B cell (primary cell): ENCODE data around the gene UNC5B. TPM values are rescaled to one million over a fixed set of nuclear protein-coding genes. Genes with fewer than 3 reads are reported as not detected.

ENCODE experiments used
- ATAC-seq: fragments of 200-7000 bp; cut with Tn5 transposase; one replicate; pipeline ENCODE4 v1.10.0; 2021; ENCODE audit warnings: low read depth, mild to moderate bottlenecking, moderate number of reproducible peaks, moderate library complexity
- CTCF ChIA-PET: fragments of 350-600 bp; sonication (Branson Sonifier 250); formaldehyde crosslinking; loops from one replicate; lab custom pipeline; 2021; ENCODE audit warnings: antibody characterized with exemption, inconsistent platforms; lab: Charles Lee
- POLR2A ChIA-PET: fragments of 350-600 bp; sonication (Branson Sonifier 250); formaldehyde crosslinking; loops from one replicate; lab custom pipeline; 2021; ENCODE audit warnings: antibody characterized with exemption; lab: Charles Lee
- DNase-seq: peaks from one replicate; pipeline ENCODE4 v3.0.0; 2013
- H2AFZ ChIP-seq: 2 replicates; pipeline ENCODE4 v1.6.1; 2012; ENCODE audit warnings: mild to moderate bottlenecking, low read depth, low read length; ENCODE audit not compliant: insufficient read depth, poor library complexity, severe bottlenecking
- H3K27ac ChIP-seq, 2 donors: 1 replicate in 1 of 2; 2 replicates in 1 of 2; pipeline ENCODE4 v1.5.1; 2012 to 2013; ENCODE audit warnings: low read length in 2 of 2, mild to moderate bottlenecking in 2 of 2, moderate library complexity in 1 of 2
- H3K27me3 ChIP-seq, 4 experiments: fragments of 200-600 bp in 1 of 4; sonication (generic) in 1 of 4; replicated peaks in 1 of 4; 1 replicate in 2 of 4; 2 replicates in 2 of 4; pipeline versions ENCODE4 v1.6.1 to v1.7.0; 2013 to 2016; ENCODE audit warnings: low read length in 3 of 4, mild to moderate bottlenecking in 2 of 4, mixed read lengths in 1 of 4, moderate library complexity in 1 of 4; ENCODE audit not compliant: insufficient read depth in 4 of 4, control insufficient read depth in 3 of 4; ENCODE audit errors: control extremely low read depth in 1 of 4
- H3K36me3 ChIP-seq, 2 experiments: replicated peaks in 1 of 2; 1 replicate in 1 of 2; 2 replicates in 1 of 2; pipeline versions ENCODE4 v1.6.1 to v1.7.1; 2013; ENCODE audit warnings: low read length in 1 of 2; ENCODE audit not compliant: insufficient read depth in 2 of 2, control insufficient read depth in 1 of 2; ENCODE audit errors: control extremely low read depth in 1 of 2, extremely low read depth in 1 of 2
- H3K4me1 ChIP-seq, 2 donors: fragments of 200-600 bp in 1 of 2; sonication (generic) in 1 of 2; 1 replicate in 1 of 2; 2 replicates in 1 of 2; pipeline versions ENCODE4 v1.5.1 to v1.6.1; 2013 to 2017; ENCODE audit warnings: low read length in 2 of 2; ENCODE audit not compliant: control insufficient read depth in 2 of 2, insufficient read depth in 2 of 2
- H3K4me2 ChIP-seq: replicated peaks from 2 replicates; pipeline ENCODE3; 2012; ENCODE audit warnings: mild to moderate bottlenecking, low read depth, low read length; ENCODE audit not compliant: poor library complexity, severe bottlenecking
- H3K4me3 ChIP-seq, 5 experiments: fragments of 200-600 bp in 1 of 5; sonication (generic) in 1 of 5; 1 replicate in 3 of 5; 2 replicates in 2 of 5; pipeline versions ENCODE4 v1.5.1 to v1.7.0; 2011 to 2016; ENCODE audit warnings: low read length in 4 of 5, mild to moderate bottlenecking in 4 of 5, low read depth in 2 of 5, control low read depth in 1 of 5, moderate library complexity in 1 of 5; ENCODE audit not compliant: insufficient read depth in 1 of 5; ENCODE audit errors: control extremely low read depth in 1 of 5, extremely low read depth in 1 of 5
- H3K79me2 ChIP-seq: fragments of 200-600 bp; sonication (generic); one replicate; pipeline ENCODE4 v1.6.0; 2016; ENCODE audit warnings: low read length; ENCODE audit not compliant: control insufficient read depth, insufficient read depth
- H3K9ac ChIP-seq: fragments of 200-600 bp; sonication (generic); 2 replicates; pipeline ENCODE4 v1.6.1; 2017; ENCODE audit warnings: mild to moderate bottlenecking, low read length, moderate library complexity
- H3K9me3 ChIP-seq, 3 donors: one replicate each; pipeline versions ENCODE4 v1.6.1 to v1.7.1; 2013; ENCODE audit warnings: low read length in 2 of 3; ENCODE audit not compliant: control insufficient read depth in 2 of 3, insufficient read depth in 1 of 3; ENCODE audit errors: control extremely low read depth in 1 of 3
- H4K20me1 ChIP-seq: 2 replicates; pipeline ENCODE4 v1.6.0; 2012; ENCODE audit warnings: mild to moderate bottlenecking, low read length; ENCODE audit not compliant: insufficient read depth, control insufficient read depth, poor library complexity, severe bottlenecking
- H3K27ac Mint-ChIP-seq: one replicate; pipeline ENCODE4 v1.8.0; 2021; ENCODE audit warnings: mixed read lengths
- H3K27me3 Mint-ChIP-seq: one replicate; pipeline ENCODE4 v1.8.0; 2021; ENCODE audit warnings: mixed read lengths
- H3K4me1 Mint-ChIP-seq: one replicate; pipeline ENCODE4 v1.8.0; 2021; ENCODE audit warnings: mixed read lengths
- H3K4me3 Mint-ChIP-seq: one replicate; pipeline ENCODE4 v1.8.0; 2021; ENCODE audit warnings: mixed read lengths
- H3K9me3 Mint-ChIP-seq: one replicate; pipeline ENCODE4 v1.8.0; 2022; ENCODE audit warnings: mixed read lengths; ENCODE audit not compliant: insufficient read depth
- EZH2 ChIP-seq: IDR thresholded peaks from 2 replicates; pipeline ENCODE4 v1.6.1; 2012; ENCODE audit warnings: borderline replicate concordance, low read depth, mild to moderate bottlenecking, moderate library complexity, low read length; ENCODE audit not compliant: insufficient read depth, poor library complexity, severe bottlenecking
- WGBS: methylation state at CpG from one replicate; pipeline ENCODE4 v1.1.5; 2013; ENCODE audit warnings: missing lambda C conversion rate; ENCODE audit not compliant: insufficient coverage; 5-methylcytosine and 5-hydroxymethylcytosine counted together
- intact Hi-C: fragments of 100-400 bp; cut with micrococcal nuclease; formaldehyde crosslinking; loops from one replicate; pipeline ENCODE4 v1.10.0; 2022
- polyA plus RNA-seq: library from polyadenylated mRNA; depleted of rRNA; stranded (reverse); fragments of >200 nt; gene quantifications from 2 replicates; pipeline ENCODE4 v1.2.3, GENCODE V29; 2012
- total RNA-seq, 2 donors: library from RNA; stranded (reverse); fragments of 120-200 nt in 1 of 2; gene quantifications; 1 replicate in 1 of 2; 2 replicates in 1 of 2; pipeline versions ENCODE4 v1.2.3 to v1.2.4, GENCODE V29; 2013 to 2022
- TF ChIP-seq, protein P1 (sequence below): fragments of 200-600 bp; IDR thresholded peaks from one replicate; pipeline ENCODE4 v1.8.0; 2022; ENCODE audit warnings: antibody characterized with exemption, mild to moderate bottlenecking

UNC5B gene
- total and polyA plus RNA-seq, 2 donors (not counting 1 experiment from before 2014, with no cell fraction given), result not detected

DNA sequence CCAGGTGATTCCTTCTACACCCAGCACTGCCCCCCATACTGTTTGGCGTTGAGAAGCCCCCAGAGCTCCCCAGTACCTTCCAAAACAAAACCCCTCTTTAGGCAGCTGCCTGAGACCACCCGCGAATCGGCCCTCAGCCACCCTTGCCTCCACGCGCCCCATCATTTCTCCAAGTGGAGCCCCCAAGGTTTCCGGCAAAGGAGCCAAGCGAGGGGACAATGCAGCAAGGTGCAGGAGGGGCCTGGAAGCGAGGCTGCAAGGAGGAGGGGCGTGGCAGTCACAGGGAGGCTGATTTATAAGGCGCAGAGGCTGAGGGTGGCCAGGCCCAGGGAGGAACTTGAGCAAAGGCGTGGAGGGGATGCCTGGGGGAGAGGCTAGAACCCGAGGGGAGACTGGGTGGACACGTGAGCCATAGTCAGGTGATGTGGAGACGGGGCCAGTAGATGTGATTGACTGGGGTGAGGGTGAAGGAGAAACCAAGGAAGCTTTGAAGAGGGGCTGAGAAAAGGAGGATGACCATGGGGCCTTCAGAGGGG is 122.9 kb downstream of the UNC5B start:
- no peak overlapping the region for H3K4me3 ChIP-seq
- CTCF ChIA-PET, result interaction anchor here (1.1 to 9.8 kb wide), 2 partner anchors 8 to 21 kb away, joined by 4 to 40 read pairs; no protein-coding TSS in a partner anchor
- H3K36me3 ChIP-seq, result peaks cover 0 to 10% of the 10 kb centered on the region in 2 experiments
- Mint-ChIP-seq H3K4me1 (peaks cover 21% of the 10 kb centered on the region), H3K9me3 (no peaks in the 10 kb centered on the region), H3K27ac (no peak overlapping the region), H3K27me3 (no peaks in the 10 kb centered on the region), H3K4me3 (no peak overlapping the region)
- no peaks in the 10 kb centered on the region for H3K27me3 ChIP-seq
- TF ChIP-seq, protein P1, sequence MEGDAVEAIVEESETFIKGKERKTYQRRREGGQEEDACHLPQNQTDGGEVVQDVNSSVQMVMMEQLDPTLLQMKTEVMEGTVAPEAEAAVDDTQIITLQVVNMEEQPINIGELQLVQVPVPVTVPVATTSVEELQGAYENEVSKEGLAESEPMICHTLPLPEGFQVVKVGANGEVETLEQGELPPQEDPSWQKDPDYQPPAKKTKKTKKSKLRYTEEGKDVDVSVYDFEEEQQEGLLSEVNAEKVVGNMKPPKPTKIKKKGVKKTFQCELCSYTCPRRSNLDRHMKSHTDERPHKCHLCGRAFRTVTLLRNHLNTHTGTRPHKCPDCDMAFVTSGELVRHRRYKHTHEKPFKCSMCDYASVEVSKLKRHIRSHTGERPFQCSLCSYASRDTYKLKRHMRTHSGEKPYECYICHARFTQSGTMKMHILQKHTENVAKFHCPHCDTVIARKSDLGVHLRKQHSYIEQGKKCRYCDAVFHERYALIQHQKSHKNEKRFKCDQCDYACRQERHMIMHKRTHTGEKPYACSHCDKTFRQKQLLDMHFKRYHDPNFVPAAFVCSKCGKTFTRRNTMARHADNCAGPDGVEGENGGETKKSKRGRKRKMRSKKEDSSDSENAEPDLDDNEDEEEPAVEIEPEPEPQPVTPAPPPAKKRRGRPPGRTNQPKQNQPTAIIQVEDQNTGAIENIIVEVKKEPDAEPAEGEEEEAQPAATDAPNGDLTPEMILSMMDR, result no peak
- TF ChIP-seq EZH2, result no peak
- H3K79me2 ChIP-seq, result no peaks in the 10 kb centered on the region
- intact Hi-C loops, result no loop called here
- WGBS, result 87% methylated on average over 15 of the region's 15 CpGs
- no peak for DNase-seq
- no peak overlapping the region for H3K27ac ChIP-seq
- H2AFZ ChIP-seq, result no peak overlapping the region
- no peaks in the 10 kb centered on the region for H3K9me3 ChIP-seq
- POLR2A ChIA-PET, result interaction anchor here (0.8 kb wide), 1 partner anchor 243 kb away, joined by 4 read pairs; no protein-coding TSS in a partner anchor
- no peak overlapping the region for H3K4me2 ChIP-seq
- no peak overlapping the region for H3K9ac ChIP-seq
- H4K20me1 ChIP-seq, result peaks cover 8% of the 10 kb centered on the region
- ATAC-seq, result no peak
- peaks cover 14 to 17% of the 10 kb centered on the region in 2 donors for H3K4me1 ChIP-seq

DNA sequence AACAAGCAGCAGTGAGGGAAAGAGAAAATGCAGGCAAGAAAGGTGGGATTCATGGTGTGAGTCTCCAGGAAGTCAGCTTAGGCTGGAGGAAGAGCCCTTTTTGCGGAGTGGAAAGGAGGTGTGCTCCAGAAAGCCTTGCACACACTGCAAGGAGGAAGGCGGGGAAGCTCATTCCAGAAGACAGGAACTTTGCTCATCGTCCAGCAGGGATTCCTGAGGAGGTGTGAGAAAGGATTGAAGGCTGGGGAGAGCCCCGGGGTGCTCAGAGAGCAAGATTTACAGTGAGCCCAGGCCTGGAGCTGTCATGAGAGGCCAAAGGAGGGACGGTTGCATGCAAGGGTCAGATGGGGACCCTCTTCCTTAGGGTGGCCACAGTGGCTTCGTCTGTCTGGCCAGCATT is 124.3 kb downstream of the UNC5B start:
- Histone ChIP-seq H3K4me3 (no peak overlapping the region), H3K4me1 (peaks cover 14 to 17% of the 10 kb centered on the region in 2 donors), H2AFZ (no peak overlapping the region), H4K20me1 (peaks cover 8% of the 10 kb centered on the region), H3K9me3 (no peaks in the 10 kb centered on the region), H3K9ac (no peak overlapping the region), H3K79me2 (no peaks in the 10 kb centered on the region), H3K27me3 (no peaks in the 10 kb centered on the region), H3K27ac (no peak overlapping the region), H3K36me3 (peaks cover 0 to 5% of the 10 kb centered on the region in 2 experiments), H3K4me2 (no peak overlapping the region)
- no peak overlapping the region for H3K4me3 Mint-ChIP-seq
- intact Hi-C loops, result no loop called here
- H3K4me1 Mint-ChIP-seq, result peaks cover 21% of the 10 kb centered on the region
- no peak overlapping the region for H3K27ac Mint-ChIP-seq
- H3K9me3 Mint-ChIP-seq, result no peaks in the 10 kb centered on the region
- ATAC-seq (no peak), DNase-seq (no peak)
- 93% methylated on average over 6 of the region's 6 CpGs for WGBS
- TF ChIP-seq EZH2, result no peak
- TF ChIP-seq, protein P1, result no peak
- ChIA-PET POLR2A (no interaction called here), CTCF (interaction anchor here (1.3 kb wide), 1 partner anchor 15 kb away, joined by 3 read pairs; no protein-coding TSS in a partner anchor)
- no peaks in the 10 kb centered on the region for H3K27me3 Mint-ChIP-seq
